HCT116 (cell line): ENCODE measurements around the gene ETNK1. TPM values are rescaled to one million over a fixed set of nuclear protein-coding genes. Genes with fewer than 3 reads are reported as not detected.

ENCODE experiments used
- ATAC-seq: fragments of 200-7000 bp; cut with Tn5 transposase; 2 replicates; pipeline ENCODE4 v1.9.1; 2020; ENCODE audit warnings: mild to moderate bottlenecking, moderate library complexity
- BruUV-seq: library from RNA; stranded (reverse); fragments of 400-500 nt; replicated peaks from 2 replicates; lab custom pipeline; 2021; lab: Mats Ljungman, UMichigan
- CTCF ChIA-PET: fragments of 300-600 bp; sonication (Branson Sonifier 250); formaldehyde crosslinking; loops from one replicate; lab custom pipeline; 2021; ENCODE audit warnings: antibody characterized with exemption; lab: Charles Lee
- POLR2A ChIA-PET: fragments of 300-600, 350-600 bp; sonication (Branson Sonifier 250); formaldehyde crosslinking; loops from one replicate; lab custom pipeline; 2021; ENCODE audit warnings: antibody characterized with exemption; lab: Charles Lee
- RAD21 ChIA-PET, 2 experiments: fragments of 300-600 bp; sonication (Branson Sonifier 250); formaldehyde crosslinking; loops; one replicate each; lab custom pipeline; 2023; ENCODE audit warnings: low total read pairs in 2 of 2; ENCODE audit not compliant: uncharacterized antibody in 2 of 2, unreplicated experiment in 2 of 2, low non-redundant PET in 1 of 2; lab: Charles Lee
- DNase-seq: peaks from one replicate; pipeline ENCODE4 v3.0.0-alpha.2; 2010; ENCODE audit warnings: low read depth, low spot score
- H2AFZ ChIP-seq: fragments of 200-600 bp; shearing (Covaris generic), sonication (generic); 2 replicates; pipeline ENCODE4 v1.6.1; 2017; ENCODE audit warnings: low read depth, mixed run types, mixed read lengths, antibody characterized with exemption, low read length; ENCODE audit not compliant: poor library complexity, severe bottlenecking
- H3K27ac ChIP-seq: 2 replicates; pipeline ENCODE4 v1.5.1; 2012; ENCODE audit warnings: low read depth, low read length
- H3K27me3 ChIP-seq: fragments of 200-600 bp; sonication (generic); 2 replicates; pipeline ENCODE4 v1.6.1; 2016; ENCODE audit warnings: mixed run types, low read length, mixed read lengths; ENCODE audit not compliant: insufficient read depth
- H3K36me3 ChIP-seq, 2 experiments: fragments of 200-500 bp in 1 of 2; fragments of 200-600 bp in 1 of 2; sonication (Bioruptor generic) in 1 of 2; sonication (generic) in 1 of 2; 2 replicates each; pipeline versions ENCODE4 v1.5.1 to v1.6.1; 2014 to 2016; ENCODE audit warnings: low read length in 2 of 2, inconsistent platforms in 1 of 2, mixed read lengths in 1 of 2, mixed run types in 1 of 2; ENCODE audit not compliant: insufficient read depth in 2 of 2, control insufficient read depth in 1 of 2
- H3K4me1 ChIP-seq, 2 experiments: fragments of 200-600 bp in 1 of 2; sonication (generic) in 1 of 2; 2 replicates each; pipeline versions ENCODE4 v1.5.1 to v1.6.1; 2012 to 2017; ENCODE audit warnings: low read length in 2 of 2, inconsistent platforms in 1 of 2, mild to moderate bottlenecking in 1 of 2, mixed read lengths in 1 of 2, mixed run types in 1 of 2, moderate library complexity in 1 of 2; ENCODE audit not compliant: insufficient read depth in 2 of 2, control insufficient read depth in 1 of 2
- H3K4me2 ChIP-seq: fragments of 200-600 bp; sonication (generic); 2 replicates; pipeline ENCODE4 v1.6.1; 2017; ENCODE audit warnings: mixed run types, low read length, mixed read lengths
- H3K4me3 ChIP-seq, 2 experiments: fragments of 200-600 bp in 1 of 2; sonication (generic) in 1 of 2; replicated peaks in 1 of 2; 2 replicates each; pipeline ENCODE4 v1.5.1; 2011 to 2016; ENCODE audit warnings: low read length in 2 of 2, control low read depth in 1 of 2, low read depth in 1 of 2, mild to moderate bottlenecking in 1 of 2, mixed read lengths in 1 of 2, mixed run types in 1 of 2
- H3K79me2 ChIP-seq: fragments of 200-600 bp; sonication (generic); 2 replicates; pipeline ENCODE4 v1.6.1; 2017; ENCODE audit warnings: mild to moderate bottlenecking, mixed run types, low read length, moderate library complexity, mixed read lengths; ENCODE audit not compliant: insufficient read depth
- H3K9ac ChIP-seq: fragments of 200-600 bp; sonication (generic); 2 replicates; pipeline ENCODE4 v1.6.1; 2016; ENCODE audit warnings: low read length, mixed read lengths
- H3K9me2 ChIP-seq: fragments of 200-600 bp; sonication (generic), shearing (Covaris generic); 2 replicates; pipeline ENCODE4 v1.6.1; 2017; ENCODE audit warnings: mixed run types, mild to moderate bottlenecking, moderate library complexity; ENCODE audit not compliant: insufficient read depth
- H3K9me3 ChIP-seq, 2 experiments: fragments of 200-500 bp in 1 of 2; fragments of 200-600 bp in 1 of 2; sonication (Bioruptor generic) in 1 of 2; sonication (generic) in 1 of 2; 2 replicates each; pipeline ENCODE4 v1.6.1; 2014 to 2017; ENCODE audit warnings: low read length in 2 of 2, mixed read lengths in 2 of 2, inconsistent platforms in 1 of 2, low read depth in 1 of 2, mild to moderate bottlenecking in 1 of 2, mixed run types in 1 of 2, moderate library complexity in 1 of 2; ENCODE audit not compliant: control insufficient read depth in 1 of 2, insufficient read depth in 1 of 2
- H4K20me1 ChIP-seq: fragments of 200-600 bp; sonication (generic), shearing (Covaris generic); 2 replicates; pipeline ENCODE4 v1.6.1; 2017; ENCODE audit warnings: mixed run types, mild to moderate bottlenecking, moderate library complexity; ENCODE audit not compliant: insufficient read depth
- CBX3 ChIP-seq: IDR thresholded peaks from 2 replicates; pipeline ENCODE4 v1.6.1; 2012; ENCODE audit warnings: low read depth
- CEBPB ChIP-seq: IDR thresholded peaks from 2 replicates; pipeline ENCODE4 v1.6.1; 2012; ENCODE audit warnings: low read depth
- EGR1 ChIP-seq: IDR thresholded peaks from 2 replicates; pipeline ENCODE4 v1.6.1; 2012; ENCODE audit warnings: low read depth
- ELF1 ChIP-seq: IDR thresholded peaks from 2 replicates; pipeline ENCODE4 v1.6.1; 2012; ENCODE audit warnings: low read depth, borderline replicate concordance
- EZH2 ChIP-seq: fragments of 200-600 bp; sonication (generic); IDR thresholded peaks from 2 replicates; pipeline ENCODE4 v1.6.1; 2017; ENCODE audit warnings: antibody characterized with exemption, mixed run types
- EZH2phosphoT487 ChIP-seq: fragments of 200-600 bp; IDR thresholded peaks from 2 replicates; pipeline ENCODE4 v1.6.1; 2018; ENCODE audit warnings: antibody characterized with exemption, borderline replicate concordance
- POLR2A ChIP-seq: IDR thresholded peaks from 2 replicates; pipeline ENCODE4 v1.7.0; 2011; ENCODE audit warnings: borderline replicate concordance; ENCODE audit not compliant: insufficient read depth, insufficient read length; ENCODE audit errors: extremely low read depth
- POLR2AphosphoS5 ChIP-seq: IDR thresholded peaks from 2 replicates; pipeline ENCODE4 v1.6.1; 2011; ENCODE audit warnings: mild to moderate bottlenecking, low read depth, low read length, moderate library complexity
- RAD21 ChIP-seq: IDR thresholded peaks from 2 replicates; pipeline ENCODE4 v1.6.1; 2012; ENCODE audit warnings: low read depth, mild to moderate bottlenecking
- SIN3A ChIP-seq: IDR thresholded peaks from 2 replicates; pipeline ENCODE4 v1.6.1; 2012; ENCODE audit warnings: low read depth
- SP1 ChIP-seq: IDR thresholded peaks from 2 replicates; pipeline ENCODE4 v1.6.1; 2012; ENCODE audit warnings: low read depth
- SRF ChIP-seq: IDR thresholded peaks from 2 replicates; pipeline ENCODE4 v1.6.1; 2012; ENCODE audit warnings: low read depth
- TCF7L2 ChIP-seq: IDR thresholded peaks from 2 replicates; pipeline ENCODE4 v1.7.0; 2011; ENCODE audit warnings: borderline replicate concordance, inconsistent platforms; ENCODE audit not compliant: insufficient read depth, insufficient read length; ENCODE audit errors: extremely low read depth
- YY1 ChIP-seq: IDR thresholded peaks from 2 replicates; pipeline ENCODE4 v1.6.1; 2011; ENCODE audit warnings: low read length, low read depth, moderate library complexity, mild to moderate bottlenecking; ENCODE audit not compliant: insufficient replicate concordance; ENCODE audit errors: extremely low read depth
- ZFX ChIP-seq: fragments of 450-650 bp; IDR thresholded peaks from 2 replicates; pipeline ENCODE4 v1.6.1; 2017
- ZNF274 ChIP-seq: fragments of 200-500 bp; sonication (Bioruptor generic); IDR thresholded peaks from 2 replicates; pipeline ENCODE4 v1.6.1; 2014; ENCODE audit warnings: mild to moderate bottlenecking, low read depth, low read length, inconsistent platforms
- intact Hi-C: fragments of 100-400 bp; cut with micrococcal nuclease; formaldehyde crosslinking; loops from 2 replicates; pipeline ENCODE4 v1.10.0; 2022
- total RNA-seq: library from RNA; stranded (reverse); gene quantifications from one replicate; pipeline ENCODE4 v1.2.1, GENCODE V29; 2021; ENCODE audit not compliant: unreplicated experiment
- TF ChIP-seq, protein P1 (sequence below), 3 experiments: fragments of 200-600 bp in 1 of 3; sonication (generic) in 1 of 3; IDR thresholded peaks in 2 of 3; conservative IDR thresholded peaks in 1 of 3; 2 replicates each; pipeline ENCODE4 v1.5.1; 2012 to 2017; ENCODE audit warnings: low read depth in 2 of 3, low read length in 2 of 3, antibody characterized with exemption in 1 of 3, borderline replicate concordance in 1 of 3, control low read depth in 1 of 3, mild to moderate bottlenecking in 1 of 3, mixed read lengths in 1 of 3, mixed run types in 1 of 3, moderate library complexity in 1 of 3; ENCODE audit not compliant: insufficient read depth in 1 of 3
- TF ChIP-seq, protein P2 (sequence below): IDR thresholded peaks from 2 replicates; pipeline ENCODE4 v1.6.1; 2012; ENCODE audit warnings: low read depth
- TF ChIP-seq, protein P3 (sequence below): IDR thresholded peaks from 2 replicates; pipeline ENCODE4 v1.6.1; 2012

ETNK1 gene
- total RNA-seq, 1 experiment from 2014 or later, result 83.6 TPM

DNA sequence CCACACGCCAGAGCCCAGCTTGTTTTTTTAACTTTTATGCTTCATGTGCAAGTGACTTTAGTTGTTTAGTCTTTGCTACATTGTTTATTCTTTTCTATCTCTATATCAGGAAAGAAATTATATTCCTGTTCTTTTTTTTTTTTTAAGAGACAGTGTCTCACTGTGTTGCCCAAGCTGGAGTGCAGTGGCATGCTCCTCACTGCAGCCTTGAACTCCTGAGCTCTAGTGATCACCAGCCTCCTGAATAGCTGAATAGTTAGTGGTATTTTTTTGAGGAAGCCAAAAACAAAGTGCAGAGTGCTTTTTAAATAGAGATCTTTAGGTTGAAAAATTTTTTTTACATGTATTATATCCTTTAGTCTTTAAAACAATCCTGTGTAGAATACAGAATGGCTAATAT, 58.2 kb downstream of the ETNK1 start:
- no peak for ATAC-seq
- intact Hi-C loops, result no loop called here
- no TSS peak for BruUV-seq
- no peak overlapping the region for H2AFZ ChIP-seq
- no peak for DNase-seq
- TF ChIP-seq EZH2phosphoT487, result no peak
- TF ChIP-seq, protein P1, sequence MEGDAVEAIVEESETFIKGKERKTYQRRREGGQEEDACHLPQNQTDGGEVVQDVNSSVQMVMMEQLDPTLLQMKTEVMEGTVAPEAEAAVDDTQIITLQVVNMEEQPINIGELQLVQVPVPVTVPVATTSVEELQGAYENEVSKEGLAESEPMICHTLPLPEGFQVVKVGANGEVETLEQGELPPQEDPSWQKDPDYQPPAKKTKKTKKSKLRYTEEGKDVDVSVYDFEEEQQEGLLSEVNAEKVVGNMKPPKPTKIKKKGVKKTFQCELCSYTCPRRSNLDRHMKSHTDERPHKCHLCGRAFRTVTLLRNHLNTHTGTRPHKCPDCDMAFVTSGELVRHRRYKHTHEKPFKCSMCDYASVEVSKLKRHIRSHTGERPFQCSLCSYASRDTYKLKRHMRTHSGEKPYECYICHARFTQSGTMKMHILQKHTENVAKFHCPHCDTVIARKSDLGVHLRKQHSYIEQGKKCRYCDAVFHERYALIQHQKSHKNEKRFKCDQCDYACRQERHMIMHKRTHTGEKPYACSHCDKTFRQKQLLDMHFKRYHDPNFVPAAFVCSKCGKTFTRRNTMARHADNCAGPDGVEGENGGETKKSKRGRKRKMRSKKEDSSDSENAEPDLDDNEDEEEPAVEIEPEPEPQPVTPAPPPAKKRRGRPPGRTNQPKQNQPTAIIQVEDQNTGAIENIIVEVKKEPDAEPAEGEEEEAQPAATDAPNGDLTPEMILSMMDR (IDR thresholded peaks at IDR 0.05 in 2 of 3, conservative IDR thresholded peaks at IDR 0.05 in 1 of 3; ENCODE audit: borderline replicate concordance in 1 of 3, insufficient read depth in 1 of 3, low read depth in 2 of 3, low read length in 2 of 3), result no peak
- TF ChIP-seq ZNF274, result no peak
- TF ChIP-seq RAD21, result no peak
- no peak for TF ChIP-seq SP1
- TF ChIP-seq, protein P2, sequence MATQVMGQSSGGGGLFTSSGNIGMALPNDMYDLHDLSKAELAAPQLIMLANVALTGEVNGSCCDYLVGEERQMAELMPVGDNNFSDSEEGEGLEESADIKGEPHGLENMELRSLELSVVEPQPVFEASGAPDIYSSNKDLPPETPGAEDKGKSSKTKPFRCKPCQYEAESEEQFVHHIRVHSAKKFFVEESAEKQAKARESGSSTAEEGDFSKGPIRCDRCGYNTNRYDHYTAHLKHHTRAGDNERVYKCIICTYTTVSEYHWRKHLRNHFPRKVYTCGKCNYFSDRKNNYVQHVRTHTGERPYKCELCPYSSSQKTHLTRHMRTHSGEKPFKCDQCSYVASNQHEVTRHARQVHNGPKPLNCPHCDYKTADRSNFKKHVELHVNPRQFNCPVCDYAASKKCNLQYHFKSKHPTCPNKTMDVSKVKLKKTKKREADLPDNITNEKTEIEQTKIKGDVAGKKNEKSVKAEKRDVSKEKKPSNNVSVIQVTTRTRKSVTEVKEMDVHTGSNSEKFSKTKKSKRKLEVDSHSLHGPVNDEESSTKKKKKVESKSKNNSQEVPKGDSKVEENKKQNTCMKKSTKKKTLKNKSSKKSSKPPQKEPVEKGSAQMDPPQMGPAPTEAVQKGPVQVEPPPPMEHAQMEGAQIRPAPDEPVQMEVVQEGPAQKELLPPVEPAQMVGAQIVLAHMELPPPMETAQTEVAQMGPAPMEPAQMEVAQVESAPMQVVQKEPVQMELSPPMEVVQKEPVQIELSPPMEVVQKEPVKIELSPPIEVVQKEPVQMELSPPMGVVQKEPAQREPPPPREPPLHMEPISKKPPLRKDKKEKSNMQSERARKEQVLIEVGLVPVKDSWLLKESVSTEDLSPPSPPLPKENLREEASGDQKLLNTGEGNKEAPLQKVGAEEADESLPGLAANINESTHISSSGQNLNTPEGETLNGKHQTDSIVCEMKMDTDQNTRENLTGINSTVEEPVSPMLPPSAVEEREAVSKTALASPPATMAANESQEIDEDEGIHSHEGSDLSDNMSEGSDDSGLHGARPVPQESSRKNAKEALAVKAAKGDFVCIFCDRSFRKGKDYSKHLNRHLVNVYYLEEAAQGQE, result no peak
- TF ChIP-seq SRF, result no peak
- TF ChIP-seq CEBPB, result no peak
- TF ChIP-seq SIN3A, result no peak
- no peak for TF ChIP-seq CBX3
- TF ChIP-seq YY1, result no peak
- TF ChIP-seq, protein P3, sequence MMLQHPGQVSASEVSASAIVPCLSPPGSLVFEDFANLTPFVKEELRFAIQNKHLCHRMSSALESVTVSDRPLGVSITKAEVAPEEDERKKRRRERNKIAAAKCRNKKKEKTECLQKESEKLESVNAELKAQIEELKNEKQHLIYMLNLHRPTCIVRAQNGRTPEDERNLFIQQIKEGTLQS, result no peak
- TF ChIP-seq EZH2, result no peak
- no peak for TF ChIP-seq ELF1
- no peak for TF ChIP-seq TCF7L2
- TF ChIP-seq EGR1, result no peak
- no peak for TF ChIP-seq ZFX
- TF ChIP-seq POLR2A, result no peak
- TF ChIP-seq POLR2AphosphoS5, result no peak
- H3K27me3 ChIP-seq, result no peaks in the 10 kb centered on the region
- H3K36me3 ChIP-seq, result peaks cover 4 to 6% of the 10 kb centered on the region in 2 experiments; a peak in 3 of 4 replicates
- RAD21 ChIA-PET, result no interaction called here
- H3K9me2 ChIP-seq, result no peaks in the 10 kb centered on the region
- H3K4me1 ChIP-seq, result no peaks in the 10 kb centered on the region
- H3K79me2 ChIP-seq, result peaks cover 9% of the 10 kb centered on the region; the same call in 1 of the 2 replicates
- CTCF ChIA-PET, result interaction anchor here (0.8 kb wide), 1 partner anchor 19 kb away, joined by 3 read pairs; no protein-coding TSS in a partner anchor
- H3K9ac ChIP-seq, result no peak overlapping the region
- peaks cover 13% of the 10 kb centered on the region; the same call in 1 of the 2 replicates for H4K20me1 ChIP-seq
- H3K27ac ChIP-seq, result no peak overlapping the region
- H3K4me3 ChIP-seq, result no peak overlapping the region
- H3K4me2 ChIP-seq, result no peak overlapping the region
- POLR2A ChIA-PET, result no interaction called here
- H3K9me3 ChIP-seq, result no peaks in the 10 kb centered on the region
